Embryonic facial prominence (tissue), 1 donor: ENCODE results near the gene NOP56.
"Not testable (repeated sequence)": the region's sequence is repeated elsewhere in the genome, so short reads cannot be mapped to it uniquely, and the experiment has no call there.

Experiments
- DNase-seq: peaks from one replicate; pipeline ENCODE4 v3.0.0-alpha.2; 2016; ENCODE audit errors: extremely low spot score

NOP56 gene

DNA sequence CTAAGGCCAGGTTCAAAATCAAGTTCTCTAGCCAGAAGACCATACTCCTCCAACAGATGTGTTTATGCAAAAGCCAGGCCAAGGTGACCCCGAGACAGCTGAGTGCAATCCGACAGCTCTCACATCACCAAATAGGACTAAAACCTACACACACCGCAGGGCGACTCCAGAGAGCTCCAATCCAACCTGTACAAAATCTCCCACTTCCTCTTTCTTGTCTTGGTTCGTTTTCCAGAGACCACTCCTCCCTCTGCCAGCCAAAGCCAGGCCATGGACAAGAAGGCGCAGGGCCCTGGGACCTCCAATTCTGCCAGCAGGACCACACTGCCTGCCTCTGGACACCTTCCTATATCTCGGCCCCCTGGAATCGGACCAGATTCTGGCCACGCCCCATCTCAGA lies 11.5 kb upstream of the NOP56 start:
- DNase-seq: no peak

DNA sequence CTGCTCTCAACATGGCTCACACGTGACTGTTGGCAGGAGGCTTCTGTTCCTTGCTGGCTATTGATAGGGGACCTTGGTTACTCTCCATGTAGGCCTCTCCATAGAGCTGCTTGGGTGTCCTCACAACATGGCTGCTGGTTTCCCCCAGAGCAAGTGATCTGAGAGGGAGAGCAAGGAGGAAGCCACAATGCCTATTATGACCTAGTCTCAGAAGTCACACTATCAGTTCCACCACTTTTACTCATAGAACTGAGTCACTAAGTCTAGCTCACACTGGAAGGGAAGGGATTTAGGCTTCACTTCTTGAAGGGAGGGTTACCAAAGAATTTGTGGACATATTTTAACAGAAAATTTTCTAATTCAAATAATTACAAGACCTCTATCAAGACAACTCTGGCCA lies 8.7 kb upstream of the NOP56 start:
- no peak for DNase-seq

DNA sequence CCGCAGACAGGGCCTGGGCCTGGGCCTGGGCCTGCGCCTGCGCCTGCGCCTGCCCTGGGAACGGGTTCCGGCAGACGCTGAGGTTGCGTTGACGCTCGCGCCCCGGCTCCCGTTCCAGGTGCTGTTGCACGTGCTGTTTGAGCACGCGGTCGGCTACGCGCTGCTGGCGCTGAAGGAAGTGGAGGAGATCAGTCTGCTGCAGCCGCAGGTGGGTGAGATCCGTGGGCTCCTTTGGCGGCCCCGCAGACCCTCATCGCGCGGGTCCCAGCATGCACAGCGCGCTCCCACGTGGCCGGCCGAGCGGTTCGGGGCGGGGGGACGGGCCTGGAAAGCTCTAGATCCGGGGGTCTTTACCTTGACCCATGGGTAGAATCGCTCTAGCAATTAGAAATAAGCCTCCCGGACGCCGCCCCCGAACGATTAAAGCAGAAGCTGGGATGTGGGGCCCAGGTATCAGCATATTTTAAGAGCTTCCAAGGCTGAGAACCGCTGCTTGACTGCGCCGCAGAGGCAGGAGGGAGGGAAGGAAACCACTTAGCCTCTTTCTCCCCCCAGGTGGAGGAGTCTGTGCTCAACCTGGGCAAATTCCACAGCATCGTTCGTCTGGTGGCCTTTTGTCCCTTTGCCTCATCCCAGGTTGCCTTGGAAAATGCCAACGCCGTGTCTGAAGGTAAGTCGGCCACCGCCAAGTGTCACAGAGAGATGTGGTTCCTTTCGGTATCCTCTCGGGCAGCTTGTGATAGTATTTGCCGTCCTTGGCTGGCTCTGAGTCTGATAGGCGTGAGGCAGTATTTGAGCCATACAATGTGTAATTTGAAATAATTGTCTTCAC lies 508 bp downstream of the NOP56 start:
- peak; percentile 34 for DNase-seq

DNA sequence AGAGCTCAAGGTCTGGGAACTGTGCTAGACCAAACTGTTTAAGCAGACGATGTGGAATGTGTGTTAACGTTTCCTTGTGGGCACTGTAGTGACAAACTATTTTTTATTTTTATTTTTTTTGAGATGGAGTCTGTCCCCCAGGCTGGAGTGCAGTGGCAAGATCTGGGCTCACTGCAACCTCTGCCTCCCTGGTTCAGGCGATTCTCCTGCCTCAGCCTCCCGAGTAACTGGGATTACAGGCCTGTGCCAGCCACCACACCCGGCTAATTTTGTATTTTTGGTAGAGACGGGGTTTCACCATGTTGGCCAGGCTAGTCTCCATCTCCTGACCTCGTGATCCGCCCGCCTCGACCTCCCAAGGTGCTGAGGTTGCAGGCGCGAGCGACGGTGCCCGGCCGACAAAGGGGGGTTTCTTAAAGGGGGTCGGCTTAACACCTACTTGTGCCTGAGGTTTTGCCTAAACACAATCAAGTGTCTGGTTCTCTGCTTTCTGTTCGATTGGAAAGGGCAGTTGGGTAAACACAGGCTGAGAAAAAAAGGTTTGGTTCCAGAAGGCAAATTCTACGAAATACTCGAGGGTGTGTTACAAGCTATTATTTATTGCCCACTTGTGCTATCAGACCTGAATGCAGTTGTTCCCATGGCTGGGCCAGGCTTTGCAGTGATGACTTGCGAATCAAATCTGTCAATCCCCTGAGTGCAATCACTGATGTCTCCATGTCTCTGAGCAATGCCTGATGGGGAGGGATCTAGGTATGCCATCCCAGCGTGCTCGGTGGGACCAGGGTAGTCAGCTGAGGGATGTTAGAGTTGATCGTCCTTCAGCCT lies 1.3 kb downstream of the NOP56 start:
- no peak for DNase-seq

DNA sequence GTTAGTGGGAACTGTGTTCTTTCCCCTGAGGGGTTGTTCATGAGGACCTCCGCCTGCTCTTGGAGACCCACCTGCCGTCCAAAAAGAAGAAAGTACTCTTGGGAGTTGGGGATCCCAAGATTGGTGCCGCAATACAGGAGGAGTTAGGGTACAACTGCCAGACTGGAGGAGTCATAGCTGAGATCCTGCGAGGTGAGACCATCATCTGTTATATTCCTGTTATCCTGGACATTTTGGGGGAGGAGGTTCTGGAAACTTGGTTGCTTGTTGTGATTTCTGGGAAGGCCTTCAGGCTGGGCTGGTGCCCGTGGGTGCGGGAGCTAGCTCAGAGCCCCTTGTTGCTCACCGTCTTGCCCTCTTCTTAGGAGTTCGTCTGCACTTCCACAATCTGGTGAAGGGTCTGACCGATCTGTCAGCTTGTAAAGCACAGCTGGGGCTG lies 2.0 kb downstream of the NOP56 start:
- no peak for DNase-seq

DNA sequence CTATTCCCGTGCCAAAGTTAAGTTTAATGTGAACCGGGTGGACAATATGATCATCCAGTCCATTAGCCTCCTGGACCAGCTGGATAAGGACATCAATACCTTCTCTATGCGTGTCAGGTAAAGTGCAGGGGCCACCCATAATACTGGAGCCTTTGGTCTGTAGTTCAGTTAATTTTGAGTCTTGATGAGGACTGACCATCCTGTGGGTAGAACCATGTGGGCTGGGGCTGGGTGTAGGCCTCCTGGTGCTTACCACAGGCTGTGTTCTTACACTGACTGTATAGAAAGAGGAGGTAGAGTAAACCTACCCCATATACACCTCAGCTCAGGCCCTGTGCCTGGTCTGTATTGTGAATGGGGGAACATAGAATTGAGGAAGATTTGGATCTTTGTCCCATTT lies 2.4 kb downstream of the NOP56 start:
- no peak for DNase-seq

DNA sequence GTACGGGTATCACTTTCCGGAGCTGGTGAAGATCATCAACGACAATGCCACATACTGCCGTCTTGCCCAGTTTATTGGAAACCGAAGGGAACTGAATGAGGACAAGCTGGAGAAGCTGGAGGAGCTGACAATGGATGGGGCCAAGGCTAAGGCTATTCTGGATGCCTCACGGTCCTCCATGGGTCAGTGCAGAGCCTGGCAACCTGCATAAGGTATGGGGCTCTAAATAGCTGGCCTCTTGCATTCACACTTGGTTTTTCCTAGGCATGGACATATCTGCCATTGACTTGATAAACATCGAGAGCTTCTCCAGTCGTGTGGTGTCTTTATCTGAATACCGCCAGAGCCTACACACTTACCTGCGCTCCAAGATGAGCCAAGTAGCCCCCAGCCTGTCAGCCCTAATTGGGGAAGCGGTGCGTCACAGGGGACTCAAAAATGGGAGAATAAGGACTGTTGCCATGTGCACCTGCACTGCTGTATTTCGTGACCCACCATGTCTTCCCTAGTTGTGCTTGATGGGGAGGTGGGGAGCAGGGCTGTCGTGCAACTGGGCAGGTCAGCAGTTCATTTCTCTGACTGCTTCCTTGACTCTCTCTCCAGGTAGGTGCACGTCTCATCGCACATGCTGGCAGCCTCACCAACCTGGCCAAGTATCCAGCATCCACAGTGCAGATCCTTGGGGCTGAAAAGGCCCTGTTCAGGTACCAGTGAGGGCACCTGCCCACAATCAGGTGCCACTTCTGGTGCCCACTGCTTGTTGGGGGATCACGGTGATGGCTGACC lies 3.1 kb downstream of the NOP56 start:
- no peak for DNase-seq

DNA sequence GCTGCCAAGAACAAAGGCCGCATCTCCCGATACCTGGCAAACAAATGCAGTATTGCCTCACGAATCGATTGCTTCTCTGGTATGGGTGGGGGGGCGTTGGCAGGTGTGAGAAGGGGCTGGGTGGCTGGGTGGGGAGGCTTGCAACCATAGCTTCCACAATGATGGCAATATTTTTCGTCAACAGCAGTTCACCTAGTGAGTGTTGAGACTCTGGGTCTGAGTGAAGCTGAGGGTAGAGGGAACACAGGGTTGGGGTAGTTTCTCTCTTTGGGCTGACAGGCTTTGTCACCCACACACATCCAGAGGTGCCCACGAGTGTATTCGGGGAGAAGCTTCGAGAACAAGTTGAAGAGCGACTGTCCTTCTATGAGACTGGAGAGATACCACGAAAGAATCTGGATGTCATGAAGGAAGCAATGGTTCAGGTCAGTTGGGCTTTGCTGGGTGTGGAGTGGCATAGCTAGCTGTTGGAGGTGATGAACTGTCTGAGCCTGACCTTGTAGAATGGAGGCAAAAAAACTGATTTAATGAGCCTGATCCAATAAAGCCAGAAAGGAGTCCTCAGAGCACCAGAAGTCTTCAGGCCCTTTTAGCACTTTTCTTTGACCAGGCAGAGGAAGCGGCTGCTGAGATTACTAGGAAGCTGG lies 4.2 kb downstream of the NOP56 start:
- DNase-seq: no peak

DNA sequence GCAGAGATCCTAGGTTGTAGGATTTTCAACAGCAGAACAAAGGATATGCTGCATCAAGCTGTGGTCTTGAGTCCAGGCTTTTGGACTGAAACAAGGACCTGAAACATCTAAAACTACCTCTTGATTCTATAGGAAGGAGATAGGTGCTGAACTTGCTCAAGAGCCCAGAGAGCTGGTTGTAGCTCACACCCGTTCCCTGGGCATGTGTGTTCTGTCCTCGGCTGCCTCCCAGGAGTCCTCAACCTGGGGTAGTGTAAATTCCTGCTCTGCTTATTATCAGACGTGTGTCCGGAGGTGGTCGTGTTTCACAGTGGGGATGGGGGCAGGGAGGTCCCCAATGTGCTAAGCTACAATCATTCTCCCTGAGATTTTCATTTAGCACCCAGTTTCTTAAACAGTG lies 4.8 kb downstream of the NOP56 start:
- no peak for DNase-seq

DNA sequence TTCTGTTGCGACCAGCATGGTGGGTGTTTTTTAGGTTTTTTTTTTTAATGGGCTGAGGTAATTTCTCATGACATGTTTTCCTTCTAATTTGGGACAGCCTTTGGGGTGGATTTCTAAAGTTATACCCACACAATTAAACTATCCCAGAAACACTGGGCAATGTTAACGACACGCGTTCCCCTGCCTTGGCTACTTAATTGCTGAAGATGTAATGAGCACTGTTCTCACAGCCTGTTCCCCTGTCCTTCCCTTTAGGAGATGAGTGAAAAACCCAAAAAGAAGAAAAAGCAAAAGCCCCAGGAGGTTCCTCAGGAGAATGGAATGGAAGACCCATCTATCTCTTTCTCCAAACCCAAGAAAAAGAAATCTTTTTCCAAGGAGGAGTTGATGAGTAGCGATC lies 5.2 kb downstream of the NOP56 start:
- DNase-seq: no peak

DNA sequence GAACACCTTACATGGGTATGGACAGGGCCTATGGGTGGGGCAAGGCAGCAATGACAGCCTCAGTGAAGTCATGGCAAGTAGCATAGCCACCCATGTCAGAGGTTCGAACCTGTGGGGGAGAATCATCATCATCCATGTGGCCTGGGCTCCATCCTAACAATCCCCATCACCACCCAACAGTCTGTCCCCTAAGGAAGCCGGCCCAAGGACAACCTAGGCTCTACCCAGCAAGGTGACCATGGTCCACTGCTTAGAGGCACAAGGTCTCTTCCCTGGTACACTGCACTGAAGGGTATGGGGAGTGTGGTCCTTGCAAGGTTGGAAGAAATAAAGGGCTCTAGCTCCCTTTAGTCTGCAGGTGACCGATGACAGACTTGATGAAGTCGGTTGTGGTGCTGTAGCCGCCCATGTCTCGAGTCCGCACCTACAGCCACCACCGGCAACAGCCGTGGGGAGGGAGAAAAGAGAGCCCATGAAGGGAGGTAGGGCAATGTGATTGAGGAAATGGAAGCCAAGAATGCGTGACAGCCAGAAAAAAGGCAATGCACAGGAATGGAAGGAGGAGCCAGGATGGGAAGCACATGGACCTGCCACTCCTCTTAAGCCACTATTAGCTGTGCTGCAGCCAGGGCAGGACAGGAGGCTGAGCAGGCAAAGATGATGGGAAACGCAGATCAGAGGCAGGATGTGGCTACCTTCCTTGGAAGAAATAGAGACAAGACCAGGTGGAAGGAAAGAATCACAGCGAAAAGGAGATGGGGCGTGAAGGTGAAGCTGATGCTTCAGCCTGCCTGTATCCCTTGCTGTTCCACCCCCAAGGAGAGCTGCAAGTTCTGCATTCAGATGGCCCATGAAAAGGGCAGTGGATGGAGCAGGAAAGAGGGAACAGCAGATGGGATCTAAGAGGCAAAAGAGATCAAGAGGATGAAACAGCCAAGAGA lies 6.3 kb downstream of the NOP56 start:
- DNase-seq: no peak

DNA sequence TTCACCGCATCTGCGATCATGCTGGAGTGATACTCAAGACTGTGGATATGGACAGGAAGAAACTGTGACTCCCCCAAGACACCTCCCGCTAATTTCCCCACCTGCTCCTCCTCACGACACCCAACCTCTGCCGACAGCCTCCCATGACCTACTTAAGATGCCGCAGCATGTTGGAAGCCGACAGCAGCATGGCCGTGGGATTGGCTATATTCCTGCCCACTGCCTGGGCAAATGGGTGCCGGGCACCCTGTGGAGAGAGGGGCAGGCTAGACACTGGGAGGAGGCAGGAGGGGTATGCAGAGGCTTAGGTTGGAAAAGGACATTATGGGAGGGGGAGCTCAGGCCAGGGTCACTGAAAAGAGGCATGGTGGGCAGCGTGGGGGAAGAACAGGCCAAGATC lies 7.1 kb downstream of the NOP56 start:
- DNase-seq: no peak

DNA sequence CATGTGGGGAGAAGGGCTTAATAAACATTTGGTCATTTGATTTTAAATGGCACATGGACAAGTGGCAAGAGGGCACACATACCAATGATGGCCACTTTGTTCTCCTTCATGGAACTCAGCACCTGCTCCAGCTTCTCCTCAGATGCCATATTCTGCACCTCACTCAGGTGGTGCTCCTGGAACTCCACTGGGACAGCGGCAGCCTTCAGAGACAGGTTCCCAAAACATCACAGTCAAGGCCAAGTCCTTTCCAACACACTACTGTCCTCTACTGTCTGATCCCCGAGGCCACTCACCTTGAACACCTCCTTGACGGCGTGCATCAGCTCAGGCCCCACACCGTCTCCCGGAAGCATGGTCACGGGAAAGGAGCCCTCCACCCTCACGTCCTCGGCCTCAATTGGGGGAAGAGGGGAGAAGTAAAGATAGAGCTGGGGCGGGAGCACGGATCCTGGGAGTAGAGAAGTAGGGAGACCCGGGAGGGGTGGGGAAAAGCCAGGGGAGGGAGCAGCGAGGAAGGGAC lies 11.0 kb downstream of the NOP56 start:
- DNase-seq: no peak

DNA sequence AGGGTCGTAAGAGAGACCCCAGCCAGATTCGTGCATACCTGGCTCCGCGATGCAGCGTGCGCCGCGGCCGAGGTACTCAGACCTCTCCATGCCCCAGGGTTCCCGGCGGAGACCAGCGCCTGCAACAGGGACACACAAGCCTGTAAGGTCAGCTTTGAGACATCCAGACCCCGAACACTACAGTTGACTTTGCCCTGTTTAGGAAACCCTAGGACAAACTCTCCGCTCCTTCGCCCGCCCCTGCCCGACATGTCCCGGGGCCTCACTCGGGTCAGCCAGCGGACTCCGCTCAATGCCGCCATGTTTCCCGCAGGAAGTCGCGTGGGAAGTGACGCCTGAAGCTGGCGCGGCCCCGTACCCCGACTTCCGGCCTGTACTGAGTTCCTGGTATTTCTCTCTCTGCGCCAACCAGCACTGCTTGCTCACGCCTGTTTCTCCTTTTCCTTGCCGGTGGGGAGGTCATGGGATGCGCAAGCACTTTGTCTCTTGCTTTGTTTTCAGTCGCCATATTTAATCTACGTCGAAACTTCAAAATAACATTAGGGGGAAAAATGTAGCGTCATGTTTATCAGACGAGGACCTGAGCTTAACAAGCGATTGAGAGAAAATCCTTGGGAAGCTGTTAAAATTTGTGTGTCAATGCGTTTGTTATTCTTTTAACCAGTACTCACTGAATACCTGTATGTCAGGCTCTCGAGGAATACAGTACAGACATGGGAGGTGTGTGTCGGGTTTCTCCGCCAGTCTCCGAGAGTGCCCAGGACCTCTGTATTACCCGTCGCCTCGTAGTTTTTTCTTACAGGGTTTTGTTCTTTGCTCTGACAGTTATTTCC lies 11.7 kb downstream of the NOP56 start, which contains the start of gene IDH3B:
TSS of gene IDH3B (minus strand) at position 330 of the 833 bp plus-strand sequence. CDS start at position 302, 28 bp downstream.
- DNase-seq: peak; percentile 93

DNA sequence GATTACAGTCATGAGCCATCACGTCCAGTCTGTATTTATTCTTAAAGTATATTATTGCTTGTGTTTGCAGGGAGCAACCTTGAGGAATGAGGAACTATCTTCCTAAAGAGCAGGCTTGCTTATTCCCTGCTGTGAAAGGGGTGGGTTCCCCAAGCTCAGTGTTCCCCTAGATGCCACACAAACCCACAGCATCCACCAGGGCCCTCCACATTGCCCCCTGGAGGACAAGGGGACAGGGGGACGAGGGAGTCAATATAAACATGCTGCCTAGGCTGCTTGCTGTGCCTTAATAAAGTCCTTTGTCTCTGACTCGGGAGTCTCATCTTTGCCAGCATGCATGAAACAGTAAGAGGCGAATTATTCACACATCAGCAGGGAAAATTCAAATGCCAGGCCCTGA lies 19.5 kb downstream of the NOP56 start:
- DNase-seq: no peak

DNA sequence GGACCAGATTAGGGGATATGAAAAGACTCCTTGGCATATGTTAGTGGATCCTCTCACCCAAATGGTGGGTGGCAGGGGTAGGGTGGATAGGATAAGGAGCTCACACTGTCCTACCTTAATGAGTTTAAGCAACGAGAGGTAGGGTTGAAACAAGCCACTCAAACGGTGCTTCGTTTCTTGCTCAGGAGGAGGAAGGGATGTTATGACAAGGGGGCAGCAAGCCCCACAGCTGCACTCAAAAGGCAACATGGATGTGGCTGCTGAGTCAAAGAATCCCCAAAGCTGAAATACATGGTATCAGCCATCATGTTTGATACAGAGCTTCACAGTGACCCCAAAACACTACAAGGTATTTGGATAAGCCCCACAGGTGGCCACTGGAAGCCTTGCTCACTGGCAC lies 20.0 kb downstream of the NOP56 start:
- DNase-seq: no peak

DNA sequence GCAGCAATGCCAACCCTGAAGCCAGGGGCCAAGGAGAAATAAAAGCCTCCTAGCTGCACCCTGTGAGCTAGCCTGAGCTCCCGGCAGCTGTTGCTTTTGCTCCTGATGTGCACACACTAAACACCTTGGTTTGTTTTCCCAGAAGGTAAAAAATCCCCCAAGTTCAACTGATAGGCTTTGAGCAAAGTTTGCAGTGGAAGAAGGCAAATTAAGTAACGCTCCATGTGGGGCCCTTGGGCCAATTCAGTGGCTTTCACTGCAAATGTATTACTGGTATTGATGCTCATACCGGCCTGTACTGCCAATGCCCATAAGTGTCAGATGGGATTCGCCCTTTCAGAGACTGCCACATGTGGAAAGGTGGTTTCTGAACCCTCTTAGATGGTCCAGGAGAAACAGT lies 21.0 kb downstream of the NOP56 start:
- DNase-seq: no peak

DNA sequence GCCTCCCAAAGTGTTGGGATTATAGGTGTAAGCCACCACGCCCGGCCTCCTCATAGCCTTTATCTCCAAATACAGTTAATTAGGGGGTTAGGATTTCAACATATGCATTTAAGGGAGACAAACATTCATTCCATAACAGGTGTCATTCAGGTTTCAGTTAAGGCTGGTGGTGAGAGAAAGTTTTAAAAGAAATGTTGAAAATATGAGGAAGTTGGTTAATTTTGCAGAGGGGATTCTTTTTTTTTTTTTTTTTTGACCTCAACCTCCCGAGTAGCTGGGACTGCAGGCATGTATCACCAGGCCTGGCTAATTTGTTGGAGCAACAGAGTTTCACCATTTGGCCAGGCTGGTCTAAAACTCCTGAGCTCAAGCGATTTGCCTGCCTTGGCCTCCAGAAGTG lies 27.6 kb downstream of the NOP56 start:
- no peak for DNase-seq

DNA sequence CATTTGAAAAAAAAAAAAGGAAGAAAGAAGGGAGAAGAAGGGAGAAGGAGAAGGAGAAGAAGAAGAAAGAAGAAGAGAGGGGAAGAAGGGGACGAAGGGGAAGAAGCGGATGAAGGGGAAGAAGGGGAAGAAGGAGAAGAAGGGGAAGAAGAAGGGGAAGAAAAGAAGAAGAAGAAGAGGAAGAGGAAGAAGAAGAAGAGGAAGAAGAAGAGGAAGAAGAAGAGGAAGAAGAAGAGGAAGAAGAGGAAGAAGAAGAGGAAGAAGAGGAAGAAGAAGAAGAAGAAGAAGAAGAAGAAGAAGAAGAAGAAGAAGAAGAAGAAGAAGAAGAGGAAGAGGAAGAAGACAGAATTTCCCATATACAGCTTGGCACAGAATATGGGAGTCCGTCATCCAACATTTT lies 29.6 kb downstream of the NOP56 start:
- not testable (repeated sequence) for DNase-seq
